Karpas-422 (cell line): Measurements from ENCODE around the gene MMP14. TPM values are rescaled to one million over a fixed set of nuclear protein-coding genes. Genes with fewer than 3 reads are reported as not detected.

Experiments used
- DNase-seq: peaks from one replicate; pipeline ENCODE4 v3.0.0-alpha.2; 2015
- H2AFZ ChIP-seq: fragments of 200-600 bp; sonication (generic); 2 replicates; pipeline ENCODE4 v1.6.1; 2014; ENCODE audit warnings: antibody characterized with exemption, low read length, mixed read lengths
- H3K27ac ChIP-seq: fragments of 200-600 bp; sonication (generic); 2 replicates; pipeline ENCODE4 v1.5.1; 2014; ENCODE audit warnings: mild to moderate bottlenecking, low read length, moderate library complexity
- H3K27me3 ChIP-seq: fragments of 200-600 bp; sonication (generic); 2 replicates; pipeline ENCODE4 v1.6.1; 2014; ENCODE audit warnings: low read length, mixed read lengths
- H3K36me3 ChIP-seq: fragments of 200-600 bp; sonication (generic); 2 replicates; pipeline ENCODE4 v1.6.1; 2014; ENCODE audit warnings: low read length, mixed read lengths; ENCODE audit not compliant: insufficient read depth
- H3K4me1 ChIP-seq: fragments of 200-600 bp; sonication (generic); 2 replicates; pipeline ENCODE4 v1.6.1; 2014; ENCODE audit warnings: mild to moderate bottlenecking, low read length, mixed read lengths
- H3K4me2 ChIP-seq: fragments of 200-600 bp; sonication (generic); 2 replicates; pipeline ENCODE4 v1.6.1; 2014; ENCODE audit warnings: low read length, low read depth, mild to moderate bottlenecking; ENCODE audit not compliant: poor library complexity, severe bottlenecking
- H3K4me3 ChIP-seq: fragments of 200-600 bp; sonication (generic); 2 replicates; pipeline ENCODE4 v1.5.1; 2014; ENCODE audit warnings: mild to moderate bottlenecking, antibody characterized with exemption, low read length, mixed read lengths
- H3K79me2 ChIP-seq: fragments of 200-600 bp; sonication (generic); 2 replicates; pipeline ENCODE4 v1.6.1; 2014; ENCODE audit warnings: mild to moderate bottlenecking, low read length, mixed read lengths
- H3K9ac ChIP-seq: fragments of 200-600 bp; sonication (generic); 2 replicates; pipeline ENCODE4 v1.6.0; 2014; ENCODE audit warnings: low read length
- H3K9me2 ChIP-seq: fragments of 200-600 bp; sonication (generic), shearing (Covaris generic); replicated peaks from 2 replicates; pipeline ENCODE4 v1.6.0; 2014; ENCODE audit warnings: mild to moderate bottlenecking, low read length, moderate library complexity; ENCODE audit not compliant: insufficient read depth
- H3K9me3 ChIP-seq: fragments of 300-700, 200-600 bp; sonication (generic); 2 replicates; pipeline ENCODE4 v1.6.1; 2014; ENCODE audit warnings: low read length, mixed read lengths
- H4K20me1 ChIP-seq: fragments of 200-600 bp; sonication (generic); 2 replicates; pipeline ENCODE4 v1.6.1; 2014; ENCODE audit warnings: mild to moderate bottlenecking, antibody characterized with exemption, low read length, low read depth; ENCODE audit not compliant: insufficient read depth
- small RNA-seq: library from RNA; depleted of rRNA; stranded (forward); fragments of <200 nt; gene quantifications from one replicate; pipeline ENCODE3, GENCODE V24; 2014
- total RNA-seq: library from RNA; depleted of rRNA; stranded (reverse); fragments of >200 nt; shearing (Covaris generic); gene quantifications from 2 replicates; pipeline ENCODE4 v1.2.3, GENCODE V29; 2014; ENCODE audit warnings: low replicate concordance; rRNA removed

Gene MMP14
- total RNA-seq, 1 experiment from 2014 or later = 1.9 TPM

DNA sequence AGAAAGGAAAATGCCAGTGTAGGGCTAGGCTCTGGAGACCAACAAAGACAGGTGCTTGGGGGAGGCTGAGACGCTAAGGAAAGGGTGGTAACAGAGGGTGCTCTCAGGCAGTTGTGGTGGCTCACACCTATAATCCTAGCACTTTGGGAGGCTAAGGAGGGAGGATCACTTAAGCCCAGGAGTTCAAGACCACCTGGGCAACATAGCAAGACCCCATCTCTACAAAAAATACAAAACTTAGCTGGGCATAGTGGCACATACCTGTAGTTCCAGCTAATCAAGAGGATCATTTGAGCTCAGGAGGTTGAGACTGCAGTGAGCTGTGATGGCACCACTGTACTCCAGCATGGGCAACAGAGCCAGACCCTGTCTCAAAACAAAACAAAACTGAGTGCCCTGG lies 59.0 kb downstream of the MMP14 start:
- DNase-seq = no peak
- H3K4me2 ChIP-seq = no peak overlapping the region
- no peak overlapping the region for H3K27ac ChIP-seq
- no peaks in the 10 kb centered on the region; the same call in 1 of the 2 replicates for H4K20me1 ChIP-seq
- no peak overlapping the region for H2AFZ ChIP-seq
- no peaks in the 10 kb centered on the region for H3K9me2 ChIP-seq
- no peaks in the 10 kb centered on the region for H3K9me3 ChIP-seq
- H3K79me2 ChIP-seq = no peaks in the 10 kb centered on the region
- no peaks in the 10 kb centered on the region for H3K36me3 ChIP-seq
- no peak overlapping the region for H3K4me3 ChIP-seq
- no peak overlapping the region for H3K9ac ChIP-seq
- no peaks in the 10 kb centered on the region for H3K27me3 ChIP-seq
- peaks cover 28% of the 10 kb centered on the region for H3K4me1 ChIP-seq

DNA sequence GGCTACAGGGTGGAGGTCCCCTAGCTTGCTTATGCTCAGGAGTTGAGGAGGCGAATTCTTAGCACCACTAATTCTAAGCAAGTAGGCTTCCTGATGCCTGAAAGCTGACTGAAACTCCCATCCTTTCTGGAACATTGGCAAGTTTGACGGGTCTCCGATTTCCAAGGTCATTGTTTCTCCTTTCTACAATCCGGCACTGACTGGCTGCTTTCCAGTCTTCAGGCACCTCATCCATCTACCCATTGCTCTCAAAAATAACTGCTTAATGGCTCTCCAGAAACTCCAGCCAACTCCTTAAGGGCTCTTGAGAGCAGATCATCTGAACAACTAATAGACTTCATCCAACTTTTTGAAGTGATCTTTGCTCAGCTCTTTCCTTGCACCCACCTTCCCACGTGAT lies 60.0 kb downstream of the MMP14 start:
- Histone ChIP-seq H4K20me1 (no peaks in the 10 kb centered on the region; the same call in 1 of the 2 replicates), H3K9me3 (no peaks in the 10 kb centered on the region), H3K9me2 (no peaks in the 10 kb centered on the region), H3K4me1 (peaks cover 25% of the 10 kb centered on the region), H3K4me3 (no peak overlapping the region), H3K9ac (no peak overlapping the region), H3K27me3 (no peaks in the 10 kb centered on the region), H3K4me2 (no peak overlapping the region), H3K27ac (no peak overlapping the region), H3K79me2 (no peaks in the 10 kb centered on the region), H3K36me3 (0 out of 2 replicates have a peak, but pooled peaks cover 6% of the 10 kb centered on the region), H2AFZ (no peak overlapping the region)
- no peak for DNase-seq

DNA sequence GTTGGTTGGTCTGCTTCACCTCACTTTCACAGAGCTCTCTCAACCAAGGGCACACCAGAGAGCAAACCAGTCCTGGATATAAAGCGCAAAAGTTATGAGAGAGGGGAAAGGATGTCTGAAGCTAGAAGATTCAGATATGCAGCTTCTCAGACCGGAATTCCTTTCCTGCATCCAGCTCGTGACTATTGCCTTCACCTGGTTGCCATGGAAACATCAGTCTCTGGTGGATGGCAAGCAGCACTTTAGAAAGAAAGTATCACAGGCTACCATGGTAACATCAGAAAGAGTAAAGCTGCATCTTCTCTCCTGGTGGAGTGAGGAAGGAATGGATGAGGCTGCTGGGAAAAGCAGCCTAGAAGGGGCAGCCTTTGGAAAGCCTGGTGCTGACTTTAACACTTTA lies 60.4 kb downstream of the MMP14 start:
- Histone ChIP-seq H3K9ac (no peak overlapping the region), H2AFZ (no peak overlapping the region), H3K4me1 (peaks cover 25% of the 10 kb centered on the region), H3K4me3 (no peak overlapping the region), H3K9me3 (no peaks in the 10 kb centered on the region), H3K9me2 (no peaks in the 10 kb centered on the region), H3K36me3 (peaks cover 7% of the 10 kb centered on the region; the same call in 1 of the 2 replicates), H3K4me2 (no peak overlapping the region), H4K20me1 (no peaks in the 10 kb centered on the region; the same call in 1 of the 2 replicates), H3K27ac (no peak overlapping the region), H3K79me2 (no peaks in the 10 kb centered on the region), H3K27me3 (no peaks in the 10 kb centered on the region)
- no peak for DNase-seq

DNA sequence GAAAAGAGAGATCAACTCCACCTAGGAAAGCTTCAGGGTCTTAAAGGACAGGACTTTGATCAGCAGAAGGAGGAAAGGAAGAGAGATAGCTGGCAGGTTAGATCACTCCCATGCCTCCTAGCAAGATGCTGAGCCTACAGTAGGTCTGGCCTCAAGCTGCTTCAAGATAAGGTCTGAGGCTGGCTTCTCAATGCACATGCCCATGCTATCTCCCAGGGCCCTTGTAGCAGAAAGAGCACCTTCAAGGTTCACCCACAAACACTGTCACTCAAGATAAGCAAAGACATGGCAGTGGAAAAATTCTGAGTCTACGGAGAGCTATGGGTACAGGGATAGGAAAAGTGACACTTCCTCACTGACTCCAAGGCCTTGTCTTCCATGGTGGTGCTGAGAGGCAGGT lies 61.0 kb downstream of the MMP14 start:
- H3K4me1 ChIP-seq = peaks cover 22% of the 10 kb centered on the region
- DNase-seq = no peak
- H3K9me3 ChIP-seq = no peaks in the 10 kb centered on the region
- no peaks in the 10 kb centered on the region for H3K79me2 ChIP-seq
- H2AFZ ChIP-seq = no peak overlapping the region
- H3K36me3 ChIP-seq = peaks cover 12% of the 10 kb centered on the region; the same call in 1 of the 2 replicates
- H3K27me3 ChIP-seq = no peaks in the 10 kb centered on the region
- H3K9me2 ChIP-seq = no peaks in the 10 kb centered on the region
- no peak overlapping the region for H3K4me2 ChIP-seq
- H3K9ac ChIP-seq = no peak overlapping the region
- H4K20me1 ChIP-seq = no peaks in the 10 kb centered on the region; the same call in 1 of the 2 replicates
- H3K27ac ChIP-seq = no peak overlapping the region
- no peak overlapping the region for H3K4me3 ChIP-seq

Small RNA genes within 50 kb of the gene (small RNA-seq; reads per million reads assigned to genes)
- not detected for gene RF00019

Other genes starting within 250 kb of the MMP14 start
- gene DAD1, start 247.4 kb upstream of the MMP14 start, total RNA-seq = 163 and 459 TPM in 2 replicates
- gene ABHD4, start 238.3 kb upstream of the MMP14 start, total RNA-seq = 3.8 and 6.1 TPM in 2 replicates
- gene OR6J1, start 192.2 kb upstream of the MMP14 start, total RNA-seq = not detected in 2 replicates
- gene OXA1L, start 69.9 kb upstream of the MMP14 start, total RNA-seq = 250 and 484 TPM in 2 replicates
- 1.9 and 3.5 TPM in 2 replicates for gene SLC7A7, start 21.1 kb upstream of the MMP14 start, total RNA-seq
- gene MRPL52, start 6.7 kb upstream of the MMP14 start, total RNA-seq = 71.3 and 107 TPM in 2 replicates
- 34.3 and 43.1 TPM in 2 replicates for gene LRP10, start 35.2 kb downstream of the MMP14 start, total RNA-seq
- gene REM2, start 46.6 kb downstream of the MMP14 start, total RNA-seq = 0.51 TPM in 1 of 2 replicates, not detected in the other
- gene RBM23, start 82.6 kb downstream of the MMP14 start, total RNA-seq = 67.7 and 79.1 TPM in 2 replicates
- 116 and 152 TPM in 2 replicates for gene PRMT5, start 92.8 kb downstream of the MMP14 start, total RNA-seq
- 45.9 and 52.4 TPM in 2 replicates for gene HAUS4, start 120.5 kb downstream of the MMP14 start, total RNA-seq
- not detected in 2 replicates for gene AJUBA, start 146.0 kb downstream of the MMP14 start, total RNA-seq
- 21.6 and 43.2 TPM in 2 replicates for gene C14orf93, start 173.6 kb downstream of the MMP14 start, total RNA-seq
- gene PSMB5, start 198.3 kb downstream of the MMP14 start, total RNA-seq = 65.4 and 67.1 TPM in 2 replicates
- not detected in 2 replicates for gene PSMB11, start 205.6 kb downstream of the MMP14 start, total RNA-seq
- 0.34 and 1.0 TPM in 2 replicates for gene CDH24, start 220.9 kb downstream of the MMP14 start, total RNA-seq